Retinal pigment epithelial cell (primary cell): ENCODE data around the gene PRCC.
A peak's percentile ranks its signal among the peaks of the same experiment; 100 is the strongest.

Experiments
- DNase-seq: peaks from one replicate; pipeline ENCODE4 v3.0.0-alpha.2; 2010; ENCODE audit warnings: low read depth
- H3K4me3 ChIP-seq: 2 replicates; pipeline ENCODE4 v1.5.1; 2011; ENCODE audit warnings: mild to moderate bottlenecking, low read length, control low read depth, moderate library complexity
- CTCF ChIP-seq: conservative IDR thresholded peaks from 2 replicates; pipeline ENCODE4 v1.5.1; 2011; ENCODE audit warnings: low read depth, low read length, control low read depth, inconsistent platforms

PRCC gene

GRCh38 chr1:156767101-156767878 lies at the start of gene PRCC:
TSS of gene PRCC (plus strand) at chr1:156767535. CDS start at chr1:156767772, 237 bp downstream.
- H3K4me3 ChIP-seq: peak within 1 kb of the TSS; percentile 78
- TF ChIP-seq CTCF: no peak

GRCh38 chr1:156721131-156721530 lies 46.2 kb upstream of the PRCC start:
- no peak for TF ChIP-seq CTCF
- H3K4me3 ChIP-seq: no peak overlapping the region
- DNase-seq: no peak

More at GRCh38 chr1:156767101-156767878, at the start of gene PRCC:
- DNase-seq: peak; percentile 100

- TF ChIP-seq CTCF: no peak
- no peak overlapping the region for H3K4me3 ChIP-seq
- no peak for DNase-seq
Observed at GRCh38 chr1:156721535-156721934, 45.8 kb upstream of the PRCC start.

- peak overlapping the region; percentile 98 for H3K4me3 ChIP-seq
- DNase-seq: no peak
Observed at GRCh38 chr1:156725683-156726280, 41.6 kb upstream of the PRCC start.

GRCh38 chr1:156726549-156727226 lies 40.6 kb upstream of the PRCC start:
- H3K4me3 ChIP-seq: peak overlapping the region; percentile 98
- no peak for DNase-seq
- peak; percentile 73 for TF ChIP-seq CTCF

More at GRCh38 chr1:156725683-156726280, 41.6 kb upstream of the PRCC start:
- TF ChIP-seq CTCF: peak; percentile 96

GRCh38 chr1:156727492-156727891 lies 39.8 kb upstream of the PRCC start:
- no peak for DNase-seq
- H3K4me3 ChIP-seq: peak overlapping the region; percentile 98
- no peak for TF ChIP-seq CTCF
